GM18505 (cell line): ENCODE data around the gene TAMALIN.

ENCODE experiments used
- ATAC-seq: cut with Tn5 transposase; IDR thresholded peaks from one replicate; pipeline ENCODE4 v1.9.1; 2021; ENCODE audit not compliant: unreplicated experiment
- POLR2A ChIP-seq: IDR thresholded peaks from 4 replicates; pipeline ENCODE4 v1.6.1; 2011; ENCODE audit warnings: borderline replicate concordance; ENCODE audit not compliant: insufficient read depth, insufficient read length; ENCODE audit errors: extremely low read depth

The TAMALIN gene

DNA sequence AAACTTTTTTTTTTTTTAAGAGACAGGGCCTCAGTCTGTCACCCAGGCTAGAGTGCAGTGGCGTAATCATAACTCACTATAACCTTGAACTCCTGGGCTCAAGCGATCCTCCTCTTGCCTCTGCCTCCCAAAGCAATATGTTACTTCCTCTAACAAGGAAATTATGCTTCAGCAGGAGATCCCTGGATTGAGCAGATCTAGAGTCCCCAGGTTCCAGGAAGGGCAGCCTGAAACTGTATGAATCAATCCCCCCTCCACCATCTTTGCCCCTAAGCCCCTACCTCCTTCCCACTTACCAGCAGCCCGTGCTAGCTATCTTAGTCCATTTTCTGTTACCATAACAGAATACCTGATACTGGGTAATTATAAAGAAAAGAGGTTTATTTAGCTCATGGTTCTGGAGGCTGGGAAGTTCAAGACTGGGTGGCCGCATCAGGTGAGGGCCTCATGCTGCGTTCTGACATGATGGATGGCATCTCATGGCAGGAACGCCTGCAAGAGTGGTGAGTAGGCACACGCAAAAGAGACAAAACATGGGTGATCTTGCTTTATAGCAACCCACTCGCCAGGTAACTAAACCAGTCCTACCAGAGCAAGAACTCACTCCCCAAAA is 5.0 kb downstream of the TAMALIN start:
- TF ChIP-seq POLR2A = no peak
- no peak for ATAC-seq

GRCh38 chr12:52013626-52014310 is 7.0 kb downstream of the TAMALIN start:
- ATAC-seq = no peak
- no peak for TF ChIP-seq POLR2A

GRCh38 chr12:52014567-52015530 is 8.1 kb downstream of the TAMALIN start:
- TF ChIP-seq POLR2A = no peak
- ATAC-seq = no peak

DNA sequence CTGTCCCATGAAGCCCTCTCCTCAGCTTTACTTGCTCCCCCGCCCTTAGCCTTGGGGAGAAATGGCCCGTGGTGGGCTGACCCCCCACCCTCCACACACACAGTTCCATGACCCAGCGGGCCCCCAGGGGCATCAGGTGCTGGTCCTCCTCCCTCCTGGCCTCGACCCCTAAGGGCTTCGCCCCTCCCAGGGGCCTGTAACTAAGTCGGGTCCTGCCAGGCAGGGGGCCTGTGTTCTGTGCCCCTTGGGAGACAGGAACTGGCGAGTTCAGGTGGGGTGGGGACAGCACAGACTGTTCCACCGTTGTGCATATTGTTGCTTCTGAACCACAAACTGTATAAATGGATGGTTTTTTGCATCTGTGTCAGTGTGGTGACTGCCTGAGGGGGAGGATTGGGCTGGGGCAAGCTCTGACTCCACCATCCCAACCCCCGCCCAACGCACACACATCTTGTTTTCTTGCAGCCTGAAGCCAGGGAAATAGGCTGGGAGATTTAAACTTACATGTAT is 8.8 kb downstream of the TAMALIN start:
- TF ChIP-seq POLR2A = no peak
- ATAC-seq = no peak

DNA sequence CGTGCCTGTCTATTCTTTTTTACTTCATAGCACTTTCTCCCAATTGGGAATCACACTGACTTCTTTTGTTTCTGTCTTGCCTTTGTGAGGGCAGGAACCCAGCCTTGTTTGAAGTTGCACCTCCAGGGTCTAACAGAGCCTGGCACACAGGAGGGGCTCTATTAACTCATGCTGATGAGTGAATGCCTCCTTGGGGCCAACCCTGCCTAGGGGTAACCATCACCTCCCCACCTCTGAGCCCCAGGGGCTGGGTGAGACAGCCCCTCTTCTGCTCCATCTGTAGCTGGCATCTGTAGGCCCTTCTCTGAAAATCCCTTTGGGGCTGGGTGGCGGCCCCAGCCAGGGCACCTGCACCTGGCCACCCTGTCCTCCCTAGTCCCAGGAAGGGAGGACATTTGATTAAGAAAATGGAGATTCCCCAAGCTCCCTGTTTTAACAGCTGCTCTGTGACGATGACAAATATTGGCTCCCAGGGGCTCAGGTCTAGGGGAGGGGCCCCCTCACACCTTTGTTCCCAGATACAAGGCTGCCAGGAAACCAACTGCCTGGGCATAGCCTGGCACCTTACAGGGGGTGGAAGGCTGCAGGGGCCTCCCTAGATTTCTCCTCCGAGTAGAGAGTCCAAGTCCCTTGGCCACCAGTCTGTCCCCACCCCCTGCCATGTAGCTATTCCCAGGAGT is 11.8 kb downstream of the TAMALIN start:
- no peak for ATAC-seq
- no peak for TF ChIP-seq POLR2A

GRCh38 chr12:52019113-52019770 is 12.5 kb downstream of the TAMALIN start:
- ATAC-seq = no peak

DNA sequence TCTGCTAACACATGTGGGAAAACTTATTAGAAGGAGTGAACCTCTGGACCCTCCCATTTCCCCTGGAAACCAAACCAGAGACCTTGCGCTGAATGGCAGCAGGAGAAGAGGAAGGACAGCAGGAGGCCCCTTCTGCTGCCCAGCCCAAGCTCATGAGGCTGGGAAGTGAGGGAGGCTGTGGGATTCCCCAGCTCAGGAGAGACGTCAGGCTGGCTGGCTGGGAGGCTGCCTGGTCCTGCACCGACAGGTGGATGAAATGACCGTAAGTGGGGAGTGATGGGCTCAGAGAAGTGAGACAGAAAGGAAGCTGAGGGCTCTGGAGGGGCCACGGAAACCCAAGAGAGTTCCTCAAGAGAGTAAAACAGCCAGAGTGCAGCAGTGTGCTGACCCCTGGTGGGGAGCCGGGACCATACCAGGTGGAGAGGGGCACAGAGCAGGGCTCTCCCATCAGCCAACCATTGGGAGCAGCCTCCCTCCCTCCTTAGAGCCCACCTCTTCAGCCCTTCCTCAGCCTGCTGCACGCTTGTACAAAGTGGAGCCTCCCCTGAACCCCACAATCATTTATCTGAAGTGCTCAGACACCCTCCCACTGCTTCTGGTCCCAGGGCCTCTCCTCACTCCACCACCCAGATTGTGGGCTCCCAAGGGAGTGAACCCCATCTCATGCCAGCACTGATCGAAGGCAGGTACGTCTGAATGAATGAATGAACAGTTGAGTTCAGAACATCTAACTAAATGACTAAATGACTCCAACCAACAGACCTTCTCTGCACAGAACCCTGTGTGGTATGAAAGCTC is 14.0 kb downstream of the TAMALIN start:
- no peak for ATAC-seq
- TF ChIP-seq POLR2A = no peak

More at GRCh38 chr12:52019113-52019770, 12.5 kb downstream of the TAMALIN start:
- no peak for TF ChIP-seq POLR2A

GRCh38 chr12:52022841-52023181 is 16.1 kb downstream of the TAMALIN start:
- ATAC-seq = peak; percentile 12
- TF ChIP-seq POLR2A = no peak

- no peak for TF ChIP-seq POLR2A
- ATAC-seq = peak; percentile 50
Measured at GRCh38 chr12:52023182-52023975, 16.6 kb downstream of the TAMALIN start.

DNA sequence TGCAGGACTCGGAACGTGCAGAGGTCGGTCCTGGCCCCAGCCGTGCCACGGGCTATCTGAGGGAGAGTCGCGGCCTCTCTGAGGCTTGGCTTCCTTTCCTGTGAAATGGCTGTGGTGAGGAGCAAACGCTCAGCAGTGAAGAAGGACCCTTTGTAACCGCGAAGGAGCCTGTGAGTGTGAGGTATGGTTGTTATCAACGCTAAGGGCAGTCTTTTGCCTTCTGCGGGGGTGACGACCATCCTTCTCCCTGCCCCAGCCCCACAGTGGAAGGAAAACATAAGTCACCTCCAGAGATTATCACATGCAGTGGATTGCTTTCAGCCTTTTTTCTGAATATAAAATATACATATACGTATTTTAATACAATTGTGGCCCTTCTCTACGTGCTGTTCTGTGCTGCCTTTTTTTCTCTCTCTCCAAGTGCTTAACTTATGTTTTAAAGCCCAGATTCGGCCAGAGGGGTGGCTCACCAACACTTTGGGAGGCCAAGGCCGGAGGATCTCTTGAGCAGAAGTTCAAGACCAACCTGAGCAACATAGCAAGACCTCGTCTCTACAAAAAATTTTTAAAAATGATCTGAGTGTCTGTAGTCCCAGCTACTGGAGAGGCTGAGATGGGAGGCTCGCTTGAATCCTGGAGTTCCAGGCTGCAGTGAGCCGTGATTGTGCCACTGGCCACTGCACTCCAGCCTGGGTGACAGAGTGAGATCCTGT is 17.4 kb downstream of the TAMALIN start:
- ATAC-seq = no peak
- no peak for TF ChIP-seq POLR2A
